Stimulated activated CD8-positive, alpha-beta memory T cell treated with anti-CD3 and anti-CD28 coated beads, Interleukin-15, amount 100 ng/mL, for 24 hours (primary cell): ENCODE results near the gene NTNG2.
"Not testable (repeated sequence)": the region's sequence is repeated elsewhere in the genome, so short reads cannot be mapped to it uniquely, and the experiment has no call there.

Experiments
- DNase-seq: peaks from one replicate; pipeline ENCODE4 v3.0.0-alpha.2; 2020; ENCODE audit warnings: low read depth

The NTNG2 gene, protein sequence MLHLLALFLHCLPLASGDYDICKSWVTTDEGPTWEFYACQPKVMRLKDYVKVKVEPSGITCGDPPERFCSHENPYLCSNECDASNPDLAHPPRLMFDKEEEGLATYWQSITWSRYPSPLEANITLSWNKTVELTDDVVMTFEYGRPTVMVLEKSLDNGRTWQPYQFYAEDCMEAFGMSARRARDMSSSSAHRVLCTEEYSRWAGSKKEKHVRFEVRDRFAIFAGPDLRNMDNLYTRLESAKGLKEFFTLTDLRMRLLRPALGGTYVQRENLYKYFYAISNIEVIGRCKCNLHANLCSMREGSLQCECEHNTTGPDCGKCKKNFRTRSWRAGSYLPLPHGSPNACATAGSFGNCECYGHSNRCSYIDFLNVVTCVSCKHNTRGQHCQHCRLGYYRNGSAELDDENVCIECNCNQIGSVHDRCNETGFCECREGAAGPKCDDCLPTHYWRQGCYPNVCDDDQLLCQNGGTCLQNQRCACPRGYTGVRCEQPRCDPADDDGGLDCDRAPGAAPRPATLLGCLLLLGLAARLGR

DNA sequence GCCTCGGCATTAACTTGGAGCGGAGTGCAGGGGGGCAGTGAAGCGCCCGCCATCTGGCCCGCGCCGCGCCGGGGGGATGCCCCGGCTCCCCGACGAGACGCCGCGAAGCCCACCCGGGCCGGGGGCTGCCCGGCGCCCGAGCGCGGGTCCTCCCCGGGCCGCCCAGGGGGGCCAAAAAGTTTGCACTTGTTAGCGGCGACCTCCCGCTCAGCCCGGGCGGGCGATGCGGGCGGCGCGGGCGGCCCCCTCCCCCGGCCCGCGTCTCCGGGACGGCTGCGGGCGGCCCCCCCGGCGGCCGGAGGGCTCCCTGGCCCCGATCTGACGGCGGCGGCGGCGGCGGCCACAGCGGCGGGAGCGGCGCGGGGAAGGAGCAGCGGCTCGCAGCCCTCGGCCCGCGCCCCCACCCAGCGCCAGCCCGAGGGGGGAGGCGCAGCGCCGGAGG is at the start of gene NTNG2:
TSS of gene NTNG2 (plus strand) at position 316 of the 442 bp plus-strand sequence. CDS start 4,774 bp downstream, outside the sequence.
- no peak for DNase-seq

GRCh38 chr9:132114102-132114707 is 47.7 kb upstream of the NTNG2 start:
- no peak for DNase-seq

- no peak for DNase-seq
Measured at GRCh38 chr9:132116583-132116982, 45.3 kb upstream of the NTNG2 start.

DNA sequence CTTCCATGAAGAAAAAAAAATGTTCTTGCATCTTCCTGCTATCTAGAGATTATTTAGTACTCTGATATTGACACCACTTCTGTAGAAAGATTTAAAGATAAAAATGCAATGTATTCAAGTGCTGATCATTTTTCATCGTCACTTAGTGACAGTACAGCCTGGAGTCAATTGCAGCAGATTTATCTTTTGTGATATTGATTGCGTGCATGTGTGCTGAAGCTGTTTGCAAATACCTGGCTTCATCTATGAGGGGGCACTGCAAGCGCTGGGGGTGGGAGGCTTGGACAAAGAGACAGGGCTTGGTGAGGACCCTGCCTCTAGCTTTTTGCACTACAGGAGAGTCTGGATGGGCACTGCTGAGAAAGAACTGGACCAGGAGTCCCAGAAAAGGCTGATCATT is 44.2 kb upstream of the NTNG2 start:
- no peak for DNase-seq

GRCh38 chr9:132121021-132121420 is 40.8 kb upstream of the NTNG2 start:
- no peak for DNase-seq

DNA sequence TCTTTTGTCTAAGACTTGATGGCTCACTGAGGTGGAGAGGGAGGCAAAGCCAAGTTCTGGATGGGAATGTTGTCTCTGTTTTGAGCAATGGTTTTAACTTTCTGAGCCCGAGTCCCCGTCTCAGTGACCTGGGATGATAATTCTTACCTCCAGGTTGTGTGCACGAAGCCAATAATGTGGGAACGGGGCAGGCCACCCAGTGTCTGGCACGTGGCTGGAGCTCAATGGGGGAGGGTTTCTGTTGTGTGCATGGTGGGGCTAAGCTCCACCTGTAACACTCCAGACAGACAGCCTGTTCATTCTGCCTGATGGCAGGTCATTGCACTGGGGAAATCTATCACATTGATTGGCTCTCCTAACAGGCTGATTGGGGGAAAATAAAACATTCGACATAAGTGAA is 37.1 kb upstream of the NTNG2 start:
- DNase-seq, result no peak

DNA sequence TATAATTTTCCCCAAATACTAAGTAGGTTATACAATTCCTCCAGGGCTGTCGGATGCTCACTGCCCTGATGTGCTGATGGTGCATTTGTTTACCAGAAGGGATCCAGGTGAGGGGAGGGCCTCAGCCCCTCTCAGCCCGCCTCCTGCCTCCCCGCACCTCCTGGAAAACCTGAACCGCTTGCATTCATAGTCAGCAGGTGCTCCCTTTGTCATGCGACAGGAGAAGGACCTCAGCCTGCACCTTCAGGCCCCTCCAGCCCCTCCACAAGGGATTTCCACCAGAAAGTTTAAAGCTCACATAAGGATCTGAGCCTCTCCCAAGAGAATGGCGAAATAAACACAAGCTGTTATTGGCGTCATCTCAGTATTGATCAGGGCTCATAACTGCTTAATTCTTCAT is 36.5 kb upstream of the NTNG2 start:
- no peak for DNase-seq

DNA sequence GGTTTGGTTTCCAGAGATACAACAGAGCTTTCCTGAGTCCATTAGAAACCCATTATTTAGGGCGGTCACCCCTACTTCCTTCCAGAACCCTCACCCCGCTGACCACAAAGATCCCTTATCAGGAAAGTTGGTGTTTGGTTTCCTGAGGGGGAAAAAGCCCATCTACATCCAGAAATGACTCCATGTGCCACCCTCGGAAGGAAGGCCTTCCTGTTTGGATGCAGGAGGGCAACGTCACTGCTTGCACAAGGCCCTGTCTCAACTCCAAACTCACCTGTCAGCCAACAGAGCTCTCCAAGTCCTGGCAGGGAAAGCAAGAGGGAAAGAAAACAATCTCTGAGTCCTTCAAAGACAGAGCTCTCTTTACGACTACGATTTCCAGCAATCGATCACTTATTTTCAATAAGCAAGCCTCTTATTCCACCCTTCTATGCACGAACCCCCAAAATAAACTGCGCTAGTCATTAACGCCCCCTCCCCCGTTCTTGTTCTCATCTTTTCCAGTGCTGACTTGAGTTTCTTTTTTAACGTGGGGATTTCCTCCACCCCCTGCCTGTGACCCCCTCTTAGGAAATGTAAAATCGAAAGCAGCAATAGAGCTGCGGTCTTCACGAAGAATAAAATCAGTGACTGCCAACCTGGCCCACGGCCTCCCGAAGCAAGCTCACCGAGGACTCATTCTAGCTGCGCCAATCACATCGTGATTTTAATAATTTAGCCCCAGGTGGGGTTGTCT is 35.7 kb upstream of the NTNG2 start:
- no peak for DNase-seq

DNA sequence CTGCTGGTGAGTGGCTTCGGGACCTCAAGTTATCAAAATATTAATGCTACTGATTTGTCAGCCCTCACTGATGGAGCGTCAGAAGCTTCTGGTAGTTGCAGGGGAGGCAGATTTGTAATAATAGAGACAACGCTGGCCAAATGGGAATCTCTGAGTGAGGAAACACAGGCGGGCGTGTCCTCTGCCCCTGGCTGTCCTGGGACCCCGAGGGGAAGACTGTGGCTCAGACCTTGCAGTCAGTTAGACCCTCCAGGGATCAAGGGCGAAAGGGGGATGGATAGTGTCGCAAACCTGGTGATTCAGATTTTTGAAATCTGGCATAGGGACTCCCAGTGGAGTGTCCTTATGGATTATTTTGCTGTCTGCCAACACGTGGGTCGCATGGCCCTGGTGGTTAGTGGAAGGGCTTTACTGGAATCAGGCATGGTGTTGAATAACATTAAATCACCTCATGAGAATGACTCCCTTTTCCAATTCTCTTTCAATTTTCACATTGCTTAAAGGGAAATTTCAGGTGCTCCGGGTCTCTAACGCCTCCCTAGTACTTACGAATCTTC is 35.1 kb upstream of the NTNG2 start:
- no peak for DNase-seq

DNA sequence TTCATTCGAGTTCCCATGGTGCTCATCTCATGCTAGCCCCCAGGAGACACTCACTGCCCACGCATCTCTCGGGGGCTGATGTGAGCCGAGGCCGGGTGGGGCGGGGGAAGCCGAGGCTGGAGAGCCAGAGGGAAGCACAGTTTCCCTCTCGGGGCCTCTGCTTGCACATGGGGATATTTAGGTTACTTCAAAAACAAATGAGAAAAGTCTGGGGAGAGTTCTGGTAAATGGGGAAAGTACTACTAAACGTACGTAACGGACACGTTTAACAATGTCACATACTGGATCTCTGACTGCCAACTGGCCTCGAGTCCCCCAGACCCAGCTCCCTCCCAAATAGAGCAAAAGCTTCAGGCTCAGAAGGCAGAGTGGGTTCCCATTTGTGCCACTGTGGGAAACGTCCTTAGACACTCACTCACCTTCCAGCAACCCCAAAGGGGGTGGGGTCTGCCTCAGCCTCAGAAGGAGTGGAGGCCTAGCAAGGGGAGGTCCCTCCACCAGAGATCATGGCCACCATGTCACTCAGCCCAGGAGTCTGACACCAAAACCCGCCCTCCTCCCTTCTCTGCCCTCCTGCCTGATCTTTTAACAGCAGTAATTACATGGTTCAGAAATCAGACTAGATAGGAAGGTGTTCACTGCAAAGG is 33.8 kb upstream of the NTNG2 start:
- no peak for DNase-seq

- no peak for DNase-seq
Measured at GRCh38 chr9:132129535-132129934, 32.3 kb upstream of the NTNG2 start.

- not testable (repeated sequence) for DNase-seq
Measured at GRCh38 chr9:132134085-132134484, 27.8 kb upstream of the NTNG2 start.

- DNase-seq, result no peak
Measured at GRCh38 chr9:132135456-132135855, 26.4 kb upstream of the NTNG2 start.

DNA sequence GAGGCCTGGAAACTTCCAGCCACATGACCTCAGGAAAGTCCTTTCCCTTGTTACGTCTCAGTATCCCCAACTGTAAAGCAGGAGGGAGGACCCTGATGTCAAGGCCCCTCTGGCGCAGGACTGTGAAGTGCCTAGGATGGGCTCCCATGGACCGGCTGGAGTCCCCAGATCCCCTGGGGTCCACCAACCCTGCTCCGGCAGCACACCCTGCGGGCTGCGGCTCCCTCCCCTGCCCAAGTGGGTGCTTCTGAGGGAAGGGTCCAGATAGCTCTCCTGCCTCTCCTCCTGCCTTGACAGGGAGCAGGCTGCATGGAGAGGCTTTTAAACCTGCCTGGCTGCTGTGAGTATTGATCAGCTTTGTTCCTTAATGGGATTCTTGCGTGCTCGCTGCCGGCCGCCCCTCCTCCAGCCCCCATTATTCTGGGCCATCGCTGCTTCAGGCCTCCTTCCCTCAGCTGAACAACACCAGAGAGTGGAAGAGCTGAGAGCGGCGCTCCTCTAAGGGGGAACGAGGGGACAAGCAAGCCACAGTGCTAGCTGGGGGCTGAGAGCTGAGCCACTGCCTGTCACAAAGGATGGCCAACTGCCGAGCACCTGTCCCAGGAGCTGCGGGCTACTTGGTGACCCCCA is 25.6 kb upstream of the NTNG2 start:
- DNase-seq, result no peak

DNA sequence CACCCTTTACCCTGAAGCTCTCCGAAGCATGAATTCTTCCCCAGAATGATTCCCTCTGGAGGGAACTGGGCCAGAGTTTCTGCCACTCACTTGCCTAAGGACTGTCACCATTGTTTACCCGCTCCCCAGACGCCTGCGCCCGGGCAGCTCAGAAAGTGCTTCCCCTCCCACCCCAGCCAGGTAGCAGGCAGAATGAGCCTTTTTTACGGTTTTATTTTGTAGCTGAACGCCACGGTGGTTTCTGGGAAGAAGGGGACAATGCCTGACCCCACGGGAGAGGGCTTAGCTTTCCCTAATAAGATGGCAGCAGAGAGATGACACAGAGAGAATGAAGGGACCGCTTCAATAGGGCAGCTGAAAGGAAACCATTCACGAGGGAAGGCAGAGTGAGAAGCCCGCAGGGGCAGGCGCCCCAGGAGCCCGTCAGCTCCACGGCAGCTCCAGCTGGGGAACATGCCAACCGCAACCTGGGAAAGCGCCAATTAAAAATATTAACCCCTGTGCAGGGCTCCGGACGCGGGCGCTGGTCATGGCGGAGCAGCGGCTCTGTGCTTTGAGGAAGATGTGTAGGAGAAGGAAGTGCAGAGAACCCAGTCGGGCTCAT is 20.4 kb upstream of the NTNG2 start:
- DNase-seq, result no peak

- DNase-seq, result no peak
Measured at GRCh38 chr9:132141948-132142594, 19.8 kb upstream of the NTNG2 start.

- DNase-seq, result no peak
Measured at GRCh38 chr9:132142924-132143323, 18.9 kb upstream of the NTNG2 start.

- DNase-seq, result no peak
Measured at GRCh38 chr9:132143359-132143758, 18.5 kb upstream of the NTNG2 start.

- no peak for DNase-seq
Measured at GRCh38 chr9:132144708-132145365, 17.0 kb upstream of the NTNG2 start.

GRCh38 chr9:132146039-132146438 is 15.8 kb upstream of the NTNG2 start:
- no peak for DNase-seq
